ENCODE measurements around the gene NIM1K.
"Not testable (repeated sequence)": the region's sequence is repeated elsewhere in the genome, so short reads cannot be mapped to it uniquely, and the experiment has no call there.

Gene NIM1K

DNA sequence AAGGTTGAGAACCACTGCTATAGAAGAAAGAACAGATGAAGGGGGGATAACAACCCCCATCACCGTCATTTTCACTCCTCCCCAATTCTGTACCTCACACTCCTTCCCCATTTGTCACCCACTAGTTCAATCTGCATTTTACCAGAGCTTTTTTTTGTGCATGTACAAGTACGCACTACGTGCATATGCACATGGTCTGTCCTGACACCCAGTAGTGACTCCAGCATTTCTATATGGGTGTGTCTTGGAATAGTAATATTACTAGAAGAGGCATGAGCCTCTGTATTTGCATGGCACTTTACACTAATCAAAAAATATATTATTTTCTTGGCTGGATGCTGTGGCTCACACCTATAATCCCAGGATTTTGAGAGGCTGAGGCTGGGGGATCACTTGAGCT lies 38.7 kb downstream of the NIM1K start:
- no peak for DNase-seq (ENCODE audit: low spot score)

DNA sequence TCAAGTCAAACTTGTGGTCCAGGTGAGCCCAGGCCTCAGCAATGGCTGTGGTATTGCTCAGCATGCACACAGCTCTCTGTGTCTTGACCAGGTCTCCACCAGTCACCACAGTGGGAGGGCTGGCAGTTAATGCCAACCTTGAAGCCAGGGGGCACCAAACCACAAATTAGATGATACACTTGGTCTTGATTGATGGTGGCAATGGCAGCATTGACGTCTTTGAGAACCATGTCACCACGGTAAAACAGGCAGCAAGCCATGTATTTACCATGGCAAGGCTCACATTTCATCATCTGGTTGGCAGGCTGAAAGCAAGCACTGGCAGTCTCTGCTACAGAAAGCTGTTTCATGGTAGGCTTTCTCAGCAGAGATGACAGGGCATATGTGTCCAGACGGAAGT lies 40.0 kb downstream of the NIM1K start:
- no peak for DNase-seq (ENCODE audit: low spot score)

DNA sequence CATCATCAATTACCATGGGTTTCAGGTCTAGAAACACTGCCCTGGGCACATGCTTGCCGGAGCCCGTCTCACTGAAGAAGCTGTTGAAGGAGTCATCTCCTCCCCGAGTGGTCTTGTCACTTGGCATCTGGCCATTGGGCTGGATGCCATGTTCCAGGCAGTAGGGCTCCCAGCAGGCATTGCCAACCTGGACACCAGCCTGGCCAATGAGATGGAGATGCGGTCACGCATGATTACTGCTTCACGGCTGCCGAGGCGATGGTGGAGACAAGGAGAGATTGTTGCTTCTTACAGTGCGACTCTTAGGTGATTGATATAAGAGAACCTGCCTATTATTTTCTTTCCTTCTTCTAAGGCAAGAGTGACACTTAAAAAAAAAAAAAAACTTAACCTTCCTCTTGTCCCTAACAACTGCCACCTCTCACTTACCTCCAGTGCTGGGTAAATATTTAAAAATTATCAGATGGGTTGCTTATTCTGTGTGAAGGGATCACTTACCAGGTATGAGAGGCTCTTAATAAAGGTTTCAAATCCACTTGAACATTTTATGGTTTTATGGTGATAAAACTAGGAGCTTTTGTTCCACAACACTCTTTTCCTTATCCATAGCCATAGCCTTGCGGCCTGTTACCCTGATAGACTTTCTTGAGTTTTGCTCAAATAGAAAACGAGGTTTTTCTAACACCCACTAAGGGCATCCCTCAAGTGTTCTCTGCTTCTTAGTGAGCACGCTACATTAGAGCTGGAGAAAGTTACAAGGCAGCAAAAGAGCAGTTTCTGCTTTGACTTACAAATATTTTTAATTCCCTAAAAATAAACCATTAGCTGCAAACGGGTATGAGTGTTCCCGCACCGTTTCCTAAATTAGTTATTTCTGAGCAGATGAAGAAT lies 41.2 kb downstream of the NIM1K start:
- no peak for DNase-seq (ENCODE audit: low spot score)

DNA sequence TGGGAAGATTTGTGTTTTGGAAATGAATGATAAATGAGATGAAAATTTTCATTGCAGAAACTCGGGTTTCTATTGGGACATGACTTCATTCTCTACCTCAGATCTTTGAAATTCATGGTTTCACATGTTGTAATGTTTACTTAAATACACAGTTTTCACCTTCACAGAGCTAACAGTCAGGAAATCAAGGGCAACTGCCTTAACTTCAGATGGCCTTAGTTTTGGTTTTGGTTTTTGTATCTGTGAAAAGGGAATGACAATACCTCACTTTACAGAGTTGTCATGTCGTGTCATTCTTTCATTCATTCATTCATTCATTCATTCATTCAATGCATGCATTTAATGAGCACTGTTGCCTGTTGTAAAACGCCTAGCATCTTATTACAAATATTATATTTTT lies 41.9 kb downstream of the NIM1K start:
- DNase-seq (ENCODE audit: low spot score), result no peak

DNA sequence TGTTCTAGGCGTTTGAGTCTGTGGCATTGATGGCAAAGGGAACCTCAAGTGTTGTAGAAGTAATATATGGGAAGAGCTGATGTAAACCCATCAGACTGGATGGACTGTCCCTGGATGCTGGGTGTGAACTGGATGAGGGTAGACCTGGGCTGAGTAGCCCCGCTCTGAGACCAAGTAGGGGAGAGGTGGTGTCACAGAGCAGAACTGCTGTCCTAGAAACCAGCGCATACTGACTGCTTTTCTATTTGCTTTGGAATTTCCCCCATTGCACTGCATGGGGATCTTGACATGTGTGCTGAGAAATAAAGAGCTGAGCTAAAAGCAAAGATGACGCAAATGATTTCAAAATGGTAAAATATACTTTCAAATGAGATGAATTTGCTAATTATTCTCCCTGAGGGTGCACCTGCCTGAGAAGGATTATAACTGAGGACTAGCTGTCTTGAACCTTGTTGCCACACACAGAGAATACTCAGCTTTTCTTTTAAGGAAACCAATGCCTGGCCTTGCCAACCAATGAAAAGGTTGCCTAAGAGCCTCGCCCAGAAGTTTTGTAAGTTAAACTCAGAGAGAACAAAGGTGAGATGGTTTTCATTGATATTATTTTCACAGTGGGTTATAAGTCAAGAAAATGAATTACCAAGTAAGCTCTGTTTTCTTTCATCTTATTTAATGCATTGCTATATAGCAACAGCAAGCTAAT lies 44.8 kb downstream of the NIM1K start:
- no peak for DNase-seq (ENCODE audit: low spot score)

DNA sequence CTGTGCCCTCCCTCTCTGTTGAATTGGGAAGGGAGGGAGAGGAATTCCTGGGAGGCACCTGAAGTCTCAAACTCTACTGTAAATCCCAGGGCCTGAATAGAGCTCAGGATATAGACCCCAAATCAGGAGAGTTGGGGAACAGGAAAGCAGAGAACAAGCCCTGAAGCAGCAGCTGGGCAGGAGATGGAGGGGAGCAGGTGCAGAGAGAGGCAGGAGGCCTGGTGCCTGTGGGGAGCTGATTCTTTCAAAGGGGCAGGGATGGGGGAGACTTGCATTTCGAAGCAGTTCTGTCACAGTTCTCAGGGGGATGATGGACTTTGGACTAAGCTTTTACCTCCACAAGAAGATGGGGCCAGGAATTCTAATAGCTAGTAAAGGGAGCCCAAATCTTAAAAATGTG lies 50.2 kb downstream of the NIM1K start:
- no peak for DNase-seq (ENCODE audit: low spot score)

DNA sequence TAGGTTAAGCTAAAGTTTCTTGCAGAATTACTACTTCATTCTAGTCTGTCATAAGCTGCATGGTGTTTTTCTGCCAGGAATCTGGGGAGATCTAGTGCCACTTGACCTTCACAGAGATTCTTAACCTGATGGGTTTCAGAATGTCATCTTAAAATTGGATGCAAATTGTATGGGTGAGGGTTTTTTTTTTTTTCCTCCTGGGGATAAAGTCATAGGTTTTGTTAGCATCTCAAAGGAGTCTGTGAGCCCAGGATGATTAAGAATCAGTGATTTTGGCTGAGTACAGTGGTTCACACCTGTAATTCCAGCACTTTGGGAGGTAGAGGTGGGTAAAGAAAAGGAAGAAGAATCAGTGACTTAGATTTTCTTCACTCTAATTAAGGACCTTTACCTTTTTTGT lies 51.2 kb downstream of the NIM1K start:
- no peak for DNase-seq (ENCODE audit: low spot score)

DNA sequence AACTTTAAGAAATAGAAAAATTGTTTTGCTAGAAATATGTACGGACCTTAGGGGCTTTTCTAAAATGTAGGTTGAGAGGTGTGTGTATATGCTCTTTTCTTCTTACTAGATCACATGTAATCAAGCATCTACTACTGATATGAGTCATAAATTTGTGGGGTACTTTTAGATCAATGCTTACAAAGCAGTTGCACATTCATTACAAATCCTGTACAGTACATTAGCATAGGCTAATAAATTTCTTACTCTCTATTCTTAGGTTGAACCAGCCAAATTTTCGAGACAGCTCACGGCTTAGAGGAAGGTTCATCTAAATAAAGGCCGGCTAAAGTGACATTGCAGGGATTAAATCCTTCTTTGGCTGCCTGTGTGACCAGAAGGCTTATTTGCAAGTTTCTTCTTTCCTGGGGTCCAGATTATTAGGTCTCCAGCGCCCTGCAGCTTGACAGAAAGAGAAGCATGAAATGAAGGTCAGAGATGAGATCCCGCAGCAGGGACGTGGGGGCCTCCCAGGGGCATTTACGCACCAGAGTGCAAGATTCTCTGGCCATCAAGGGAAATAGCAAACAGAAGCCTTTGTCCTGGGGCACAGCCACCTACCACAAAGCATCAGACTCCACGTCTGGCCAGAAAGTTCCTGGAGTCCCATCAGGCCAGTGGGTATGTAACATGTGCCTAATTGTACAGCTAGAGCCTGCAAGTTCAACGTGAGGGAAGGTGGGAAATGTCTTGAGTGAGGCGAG lies 53.0 kb downstream of the NIM1K start:
- DNase-seq (ENCODE audit: low spot score), result no peak

DNA sequence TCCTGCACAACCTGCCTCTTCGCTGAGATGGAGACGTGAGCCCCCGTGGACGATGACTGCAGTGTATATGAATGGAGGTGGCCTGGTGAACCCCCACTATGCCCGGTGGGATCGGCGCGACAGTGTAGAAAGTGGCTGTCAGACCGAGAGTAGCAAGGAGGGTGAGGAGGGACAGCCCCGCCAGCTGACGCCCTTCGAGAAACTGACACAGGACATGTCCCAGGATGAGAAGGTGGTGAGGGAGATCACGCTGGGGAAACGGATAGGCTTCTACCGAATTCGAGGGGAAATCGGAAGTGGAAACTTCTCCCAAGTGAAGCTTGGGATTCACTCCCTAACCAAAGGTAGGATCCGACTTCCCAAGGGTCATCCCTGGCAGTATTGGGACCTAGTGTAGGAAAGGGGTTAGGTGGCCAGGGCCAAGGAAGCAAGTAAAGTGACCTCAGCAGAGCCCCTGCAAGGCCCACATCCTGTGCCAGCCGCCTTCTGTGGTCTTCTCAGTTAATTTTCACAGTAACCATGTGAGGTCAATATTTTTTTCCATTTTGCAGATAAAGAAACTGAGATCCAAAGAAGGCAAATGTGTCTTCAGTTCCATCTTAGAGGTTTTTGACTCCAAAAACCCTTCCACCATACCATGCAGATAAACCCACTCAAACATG lies 53.8 kb downstream of the NIM1K start:
- DNase-seq (ENCODE audit: low spot score), result no peak

DNA sequence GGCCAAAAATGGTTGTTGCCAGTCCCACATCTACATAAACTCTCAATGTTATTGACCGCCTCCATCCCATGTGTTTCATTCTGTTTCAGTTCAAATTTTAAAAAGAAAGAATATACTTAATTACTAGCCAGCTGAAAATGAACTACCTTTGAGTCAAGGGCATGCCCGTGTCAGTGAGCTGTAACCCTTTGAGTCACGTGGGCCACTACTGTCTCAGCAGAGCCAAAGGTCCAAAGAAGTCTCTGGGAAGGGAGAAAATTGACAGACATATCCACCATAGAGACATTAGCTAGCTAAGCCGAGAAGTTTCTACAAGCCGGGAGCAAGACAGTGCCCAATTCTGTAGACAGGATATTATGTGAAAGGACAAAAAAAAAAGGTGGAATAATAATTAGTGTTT lies 59.7 kb downstream of the NIM1K start:
- DNase-seq (ENCODE audit: low spot score), result no peak

DNA sequence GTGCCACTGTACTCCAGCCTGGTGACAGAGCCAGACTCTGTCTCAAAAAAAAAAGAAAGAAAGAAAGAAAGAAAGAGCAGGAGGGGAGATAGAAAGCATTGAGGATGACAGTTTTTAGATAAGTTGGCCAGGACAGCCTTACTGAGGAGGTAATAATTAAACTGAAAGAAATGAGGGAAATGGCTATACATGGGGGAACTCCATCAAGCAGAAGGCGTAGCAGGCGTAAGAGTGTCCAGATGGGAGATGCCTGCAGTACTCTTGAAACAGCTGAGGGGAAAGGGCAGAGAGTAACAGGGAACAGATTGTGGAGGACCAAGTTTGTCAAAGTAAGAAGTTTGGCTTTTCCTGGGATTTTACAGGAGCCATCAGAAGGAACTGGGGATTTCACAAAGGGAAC lies 63.7 kb downstream of the NIM1K start:
- no peak for DNase-seq (ENCODE audit: low spot score)

DNA sequence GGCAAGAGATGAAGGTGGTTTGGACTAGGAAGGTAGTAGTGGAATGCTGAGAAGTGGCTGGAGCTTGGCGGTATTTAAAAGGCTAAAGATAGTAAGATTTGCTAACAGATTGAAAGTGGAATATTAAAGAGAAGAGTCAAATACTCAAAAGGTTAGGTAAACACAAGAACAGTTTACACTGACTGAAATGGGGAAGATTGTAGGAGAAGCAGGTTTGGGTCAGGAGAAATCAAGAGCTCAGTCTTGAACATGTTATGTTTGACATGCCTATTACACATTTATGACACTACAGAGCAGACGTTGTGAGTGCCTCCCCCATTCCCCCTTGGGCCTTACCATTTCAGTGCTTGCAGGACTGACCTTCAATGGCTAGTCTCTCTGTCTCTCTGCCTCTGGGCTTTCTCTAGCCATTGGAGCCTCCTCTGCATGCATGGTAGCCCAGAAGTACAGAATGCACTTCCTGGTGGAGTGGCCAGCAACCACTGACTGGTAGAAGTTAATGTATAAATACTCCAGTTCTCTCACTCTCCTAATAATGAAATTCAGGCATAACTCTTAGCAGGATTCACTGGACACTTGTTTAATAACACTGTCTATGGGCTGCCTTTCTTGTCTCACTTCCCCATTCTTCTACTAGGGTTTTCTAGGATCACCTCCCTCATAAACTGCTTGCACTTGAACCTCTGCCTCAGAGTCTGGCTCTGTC lies 64.4 kb downstream of the NIM1K start:
- no peak for DNase-seq (ENCODE audit: low spot score)

DNA sequence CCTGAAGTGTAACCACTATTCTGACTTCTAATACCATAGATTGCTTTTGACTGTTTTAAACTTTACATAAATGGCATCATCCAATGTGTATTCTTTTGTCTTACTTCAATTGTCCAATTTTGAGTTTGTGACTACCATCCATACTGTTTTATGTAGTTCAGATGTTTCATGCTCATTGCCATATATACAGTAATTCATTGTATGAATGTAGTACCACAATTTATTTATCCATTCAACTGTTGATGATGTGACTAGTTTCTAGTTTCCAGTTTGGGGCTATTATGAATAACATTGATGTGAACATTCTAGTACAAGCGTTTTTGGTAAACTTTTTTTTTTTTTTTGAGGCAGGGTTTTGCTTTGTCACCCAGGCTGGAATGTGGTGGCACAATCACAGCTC lies 66.1 kb downstream of the NIM1K start:
- no peak for DNase-seq (ENCODE audit: low spot score)

DNA sequence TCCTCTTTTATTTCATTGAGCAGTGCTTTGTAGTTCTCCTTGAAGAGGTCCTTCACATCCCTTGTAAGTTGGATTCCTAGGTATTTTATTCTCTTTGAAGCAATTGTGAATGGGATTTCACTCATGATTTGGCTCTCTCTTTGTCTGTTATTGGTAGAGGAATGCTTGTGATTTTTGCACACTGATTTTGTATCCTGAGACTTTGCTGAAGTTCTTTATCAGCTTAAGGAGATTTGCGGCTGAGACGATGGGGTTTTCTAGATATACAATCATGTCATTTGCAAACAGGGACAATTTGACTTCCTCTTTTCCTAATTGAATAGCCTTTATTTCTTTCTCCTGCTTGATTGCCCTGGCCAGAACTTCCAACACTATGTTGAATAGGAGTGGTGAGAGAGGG lies 70.2 kb downstream of the NIM1K start:
- not testable (repeated sequence) for DNase-seq (ENCODE audit: low spot score)

DNA sequence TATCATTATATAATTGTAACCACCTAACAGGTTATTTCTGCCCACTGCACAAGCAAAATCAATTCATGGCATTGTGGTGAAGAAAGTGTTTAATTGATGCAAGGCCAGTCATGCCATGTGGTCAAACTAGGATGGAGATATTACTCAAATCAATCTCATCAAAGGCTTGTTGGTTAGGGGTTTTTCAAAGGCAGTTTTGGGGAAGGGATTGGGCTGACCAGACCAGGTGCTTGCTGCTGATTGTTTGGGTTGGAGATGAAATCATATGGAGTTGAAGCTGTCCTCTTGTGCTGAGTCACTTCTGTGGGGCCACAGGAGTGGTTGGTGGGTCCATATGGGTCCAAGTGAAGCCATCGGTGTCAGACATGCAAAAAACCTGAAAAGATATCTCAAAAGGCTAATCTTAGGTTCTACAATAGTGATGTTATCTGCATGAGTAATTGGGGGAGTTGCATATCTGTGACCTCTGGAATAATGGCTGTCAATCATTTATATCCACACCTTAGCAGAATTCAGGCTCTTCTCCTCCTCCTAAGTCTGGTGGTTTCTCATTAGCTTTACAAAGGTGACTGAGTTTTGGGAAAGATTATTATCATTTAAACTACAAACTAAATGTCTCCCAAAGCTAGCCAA lies 76.3 kb downstream of the NIM1K start:
- DNase-seq (ENCODE audit: low spot score), result no peak

DNA sequence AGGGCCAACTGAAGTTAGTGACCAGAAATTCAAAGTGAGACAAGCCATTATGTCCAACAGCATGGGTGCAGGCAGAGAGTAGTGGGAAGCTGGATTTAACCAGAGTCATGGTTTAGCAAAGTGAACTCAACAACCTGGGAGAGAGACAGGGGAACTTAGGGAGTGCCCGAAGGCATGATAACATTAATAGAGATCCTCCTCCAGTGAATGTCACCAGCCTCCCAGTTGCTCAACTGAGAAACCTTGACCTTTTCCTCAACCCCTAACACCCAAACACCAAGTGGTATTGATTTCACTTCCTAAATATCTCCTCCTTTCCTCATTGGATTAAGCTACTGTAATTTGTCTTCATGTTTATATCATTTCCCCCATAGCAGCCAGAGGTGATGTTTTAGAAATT lies 78.6 kb downstream of the NIM1K start:
- no peak for DNase-seq (ENCODE audit: low spot score)

DNA sequence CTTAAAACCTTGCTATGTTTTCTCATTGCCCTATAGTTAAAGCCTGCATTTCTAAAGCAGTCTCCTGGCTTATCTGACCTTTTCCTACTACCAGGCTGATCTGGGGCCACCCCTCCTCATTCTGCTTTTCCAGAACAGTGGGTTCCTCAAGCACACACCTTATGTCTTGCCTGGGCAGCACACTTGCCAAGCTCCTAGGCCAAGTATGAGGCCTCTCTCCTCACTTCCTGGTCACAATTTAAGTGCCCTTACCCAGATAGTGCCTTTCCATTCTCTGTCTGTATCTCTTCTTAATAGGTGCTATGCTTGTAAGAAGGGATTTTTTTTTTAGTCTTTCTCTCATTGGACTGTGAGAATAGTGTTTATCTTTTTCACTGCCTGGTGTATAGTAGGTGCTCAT lies 81.5 kb downstream of the NIM1K start:
- no peak for DNase-seq (ENCODE audit: low spot score)

DNA sequence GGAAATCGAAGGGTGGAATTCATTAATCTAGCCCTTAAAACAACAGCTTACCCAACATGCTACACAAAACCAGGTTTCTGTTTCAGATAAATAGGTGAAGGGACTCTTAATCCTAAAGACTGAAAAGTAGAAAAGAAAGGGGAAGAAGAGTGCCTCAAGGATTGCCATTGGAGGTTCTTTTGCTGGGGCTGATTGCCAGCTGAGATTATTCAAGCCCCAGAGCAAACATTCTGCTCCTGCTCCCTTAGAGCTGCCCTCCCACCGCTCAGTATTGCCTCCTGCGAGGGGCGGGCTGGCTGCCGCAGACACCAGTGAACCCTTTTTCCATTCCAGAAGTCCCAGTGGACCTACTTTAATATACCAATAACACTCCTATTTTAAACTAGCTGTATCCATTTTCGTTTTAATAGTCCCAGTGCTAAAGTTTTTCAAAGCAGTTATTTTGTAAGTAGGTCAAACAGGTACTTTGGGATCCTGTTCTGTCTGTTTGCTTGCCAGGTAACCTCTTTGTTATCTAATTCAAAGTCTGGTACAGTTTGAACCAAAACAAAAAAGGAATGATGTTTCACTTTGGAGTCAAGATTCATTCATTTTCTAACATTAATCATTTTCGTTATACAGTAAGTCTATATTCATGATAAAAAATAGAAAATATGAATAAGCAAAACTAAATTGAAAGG lies 82.5 kb downstream of the NIM1K start:
- DNase-seq (ENCODE audit: low spot score), result no peak

DNA sequence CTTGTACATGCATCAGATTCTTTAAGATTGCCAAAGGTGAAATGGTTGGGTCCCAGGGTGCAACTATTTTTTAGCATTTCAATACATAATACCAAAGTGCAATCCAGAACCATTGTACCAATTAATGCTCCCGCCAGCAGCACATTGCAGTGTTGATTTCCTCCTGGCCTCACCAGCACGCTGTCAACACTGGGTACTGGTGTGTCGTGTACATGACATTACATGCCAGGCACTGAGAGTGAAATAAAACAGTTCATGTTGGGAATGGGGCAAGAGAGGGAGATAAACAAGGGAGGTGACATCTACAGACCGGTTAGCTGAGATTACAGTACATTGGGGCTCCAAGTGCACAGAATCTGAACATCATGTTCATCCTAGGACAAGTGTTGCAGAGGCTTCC lies 83.4 kb downstream of the NIM1K start:
- DNase-seq (ENCODE audit: low spot score), result no peak

DNA sequence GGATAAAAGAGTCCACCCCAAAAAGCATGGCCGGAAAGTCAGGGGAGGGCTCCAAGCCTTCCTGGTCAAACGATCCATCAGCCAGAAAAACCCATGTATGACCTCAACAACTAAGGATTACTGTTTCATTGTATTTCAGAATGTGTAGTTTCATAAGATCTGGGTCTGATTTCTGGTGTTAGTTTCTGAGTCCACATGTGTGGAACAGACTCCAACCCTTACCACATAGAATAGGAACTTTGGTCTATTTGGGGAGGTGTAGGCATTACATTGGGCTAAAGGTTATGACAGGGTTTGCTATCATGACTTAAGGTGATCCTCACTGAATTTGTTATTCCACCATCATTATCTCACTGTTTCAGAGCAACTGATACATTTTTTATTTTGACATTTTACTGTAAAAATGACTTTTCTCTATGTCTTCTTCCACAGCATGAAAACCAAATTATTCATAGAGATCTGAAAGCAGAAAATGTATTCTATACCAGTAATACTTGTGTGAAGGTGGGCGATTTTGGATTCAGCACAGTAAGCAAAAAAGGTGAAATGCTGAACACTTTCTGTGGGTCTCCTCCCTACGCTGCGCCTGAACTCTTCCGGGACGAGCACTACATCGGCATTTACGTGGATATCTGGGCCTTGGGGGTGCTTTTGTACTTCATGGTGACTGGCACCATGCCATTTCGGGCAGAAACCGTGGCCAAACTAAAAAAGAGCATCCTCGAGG lies 87.7 kb downstream of the NIM1K start:
- DNase-seq (ENCODE audit: low spot score), result no peak

All from AG08395 (cell line).